GM18519 (cell line): Measurements from ENCODE around the gene CACNA1H.

Source experiments
- ATAC-seq: cut with Tn5 transposase; IDR thresholded peaks from one replicate; pipeline ENCODE4 v1.9.1; 2021; ENCODE audit warnings: mild to moderate bottlenecking, moderate library complexity; ENCODE audit not compliant: unreplicated experiment, low FRiP score

The CACNA1H gene

GRCh38 chr16:1171001-1171400 is 18.1 kb downstream of the CACNA1H start:
- ATAC-seq, result no peak

- no peak for ATAC-seq
Measured at GRCh38 chr16:1171854-1172428, 19.0 kb downstream of the CACNA1H start.

GRCh38 chr16:1172651-1173050 is 19.7 kb downstream of the CACNA1H start:
- ATAC-seq, result no peak

- no peak for ATAC-seq
Measured at GRCh38 chr16:1173788-1174451, 21.0 kb downstream of the CACNA1H start.

- ATAC-seq, result no peak
Measured at GRCh38 chr16:1174477-1175357, 21.8 kb downstream of the CACNA1H start.

- no peak for ATAC-seq
Measured at GRCh38 chr16:1175566-1176279, 22.8 kb downstream of the CACNA1H start.

GRCh38 chr16:1176280-1176897 is 23.5 kb downstream of the CACNA1H start:
- ATAC-seq, result no peak

GRCh38 chr16:1177053-1177452 is 24.1 kb downstream of the CACNA1H start:
- ATAC-seq, result no peak

GRCh38 chr16:1177750-1178149 is 24.8 kb downstream of the CACNA1H start:
- no peak for ATAC-seq

GRCh38 chr16:1178295-1178910 is 25.5 kb downstream of the CACNA1H start:
- no peak for ATAC-seq

GRCh38 chr16:1180549-1181403 is 27.9 kb downstream of the CACNA1H start:
- ATAC-seq, result no peak

- no peak for ATAC-seq
Measured at GRCh38 chr16:1181404-1182315, 28.8 kb downstream of the CACNA1H start.

GRCh38 chr16:1182316-1182671 is 29.4 kb downstream of the CACNA1H start:
- no peak for ATAC-seq

- no peak for ATAC-seq
Measured at GRCh38 chr16:1182950-1183907, 30.3 kb downstream of the CACNA1H start.

GRCh38 chr16:1184156-1184868 is 31.4 kb downstream of the CACNA1H start:
- ATAC-seq, result no peak

GRCh38 chr16:1184980-1185379 is 32.1 kb downstream of the CACNA1H start:
- ATAC-seq, result no peak
